Fibroblast of gingiva (primary cell): ENCODE results near the gene LGR5.

Source experiments
- DNase-seq: peaks from one replicate; pipeline ENCODE4 v3.0.0-alpha.2; 2011; ENCODE audit warnings: low read depth

Gene LGR5, protein sequence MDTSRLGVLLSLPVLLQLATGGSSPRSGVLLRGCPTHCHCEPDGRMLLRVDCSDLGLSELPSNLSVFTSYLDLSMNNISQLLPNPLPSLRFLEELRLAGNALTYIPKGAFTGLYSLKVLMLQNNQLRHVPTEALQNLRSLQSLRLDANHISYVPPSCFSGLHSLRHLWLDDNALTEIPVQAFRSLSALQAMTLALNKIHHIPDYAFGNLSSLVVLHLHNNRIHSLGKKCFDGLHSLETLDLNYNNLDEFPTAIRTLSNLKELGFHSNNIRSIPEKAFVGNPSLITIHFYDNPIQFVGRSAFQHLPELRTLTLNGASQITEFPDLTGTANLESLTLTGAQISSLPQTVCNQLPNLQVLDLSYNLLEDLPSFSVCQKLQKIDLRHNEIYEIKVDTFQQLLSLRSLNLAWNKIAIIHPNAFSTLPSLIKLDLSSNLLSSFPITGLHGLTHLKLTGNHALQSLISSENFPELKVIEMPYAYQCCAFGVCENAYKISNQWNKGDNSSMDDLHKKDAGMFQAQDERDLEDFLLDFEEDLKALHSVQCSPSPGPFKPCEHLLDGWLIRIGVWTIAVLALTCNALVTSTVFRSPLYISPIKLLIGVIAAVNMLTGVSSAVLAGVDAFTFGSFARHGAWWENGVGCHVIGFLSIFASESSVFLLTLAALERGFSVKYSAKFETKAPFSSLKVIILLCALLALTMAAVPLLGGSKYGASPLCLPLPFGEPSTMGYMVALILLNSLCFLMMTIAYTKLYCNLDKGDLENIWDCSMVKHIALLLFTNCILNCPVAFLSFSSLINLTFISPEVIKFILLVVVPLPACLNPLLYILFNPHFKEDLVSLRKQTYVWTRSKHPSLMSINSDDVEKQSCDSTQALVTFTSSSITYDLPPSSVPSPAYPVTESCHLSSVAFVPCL

DNA sequence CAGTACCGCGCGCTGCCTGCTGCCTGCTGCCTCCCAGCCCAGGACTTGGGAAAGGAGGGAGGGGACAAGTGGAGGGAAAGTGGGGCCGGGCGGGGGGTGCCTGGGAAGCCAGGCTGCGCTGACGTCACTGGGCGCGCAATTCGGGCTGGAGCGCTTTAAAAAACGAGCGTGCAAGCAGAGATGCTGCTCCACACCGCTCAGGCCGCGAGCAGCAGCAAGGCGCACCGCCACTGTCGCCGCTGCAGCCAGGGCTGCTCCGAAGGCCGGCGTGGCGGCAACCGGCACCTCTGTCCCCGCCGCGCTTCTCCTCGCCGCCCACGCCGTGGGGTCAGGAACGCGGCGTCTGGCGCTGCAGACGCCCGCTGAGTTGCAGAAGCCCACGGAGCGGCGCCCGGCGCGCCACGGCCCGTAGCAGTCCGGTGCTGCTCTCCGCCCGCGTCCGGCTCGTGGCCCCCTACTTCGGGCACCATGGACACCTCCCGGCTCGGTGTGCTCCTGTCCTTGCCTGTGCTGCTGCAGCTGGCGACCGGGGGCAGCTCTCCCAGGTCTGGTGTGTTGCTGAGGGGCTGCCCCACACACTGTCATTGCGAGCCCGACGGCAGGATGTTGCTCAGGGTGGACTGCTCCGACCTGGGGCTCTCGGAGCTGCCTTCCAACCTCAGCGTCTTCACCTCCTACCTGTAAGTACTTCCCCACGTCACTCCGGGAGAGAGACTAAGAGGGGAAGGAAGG is at the start of gene LGR5:
TSS of gene LGR5 (plus strand) at position 186 of the 732 bp plus-strand sequence. CDS start at position 469, 283 bp downstream.
- DNase-seq, result peak; percentile 12

DNA sequence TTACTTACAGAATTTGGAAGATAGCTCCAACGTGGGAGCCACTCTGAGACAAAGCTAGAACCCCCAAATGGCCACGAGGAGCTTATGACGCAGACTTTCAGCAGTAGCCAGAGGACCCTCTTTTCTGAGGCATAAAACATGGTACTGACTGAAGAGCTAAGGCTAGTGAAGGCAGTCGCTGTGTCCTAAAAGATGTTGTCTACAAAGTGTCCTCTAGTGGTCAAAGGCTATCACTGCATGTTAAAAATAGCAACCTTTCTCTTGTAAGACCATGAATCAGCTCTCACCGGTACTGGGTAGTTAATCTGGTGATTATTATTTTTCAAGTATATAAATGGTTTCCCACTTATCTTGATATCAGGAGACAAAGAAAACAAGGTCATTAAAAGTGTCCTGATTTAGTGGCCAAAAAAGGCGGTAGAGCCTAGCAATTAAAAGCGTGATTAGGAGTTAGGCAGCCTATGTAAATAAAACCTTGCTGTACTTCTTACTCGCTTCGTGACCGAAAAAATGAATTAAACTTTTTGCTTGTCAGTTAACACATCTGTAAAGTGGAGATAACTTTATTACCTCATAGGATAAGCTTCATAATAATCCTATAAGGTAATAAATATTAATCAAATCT is 47.0 kb upstream of the LGR5 start:
- peak; percentile 75 for DNase-seq

DNA sequence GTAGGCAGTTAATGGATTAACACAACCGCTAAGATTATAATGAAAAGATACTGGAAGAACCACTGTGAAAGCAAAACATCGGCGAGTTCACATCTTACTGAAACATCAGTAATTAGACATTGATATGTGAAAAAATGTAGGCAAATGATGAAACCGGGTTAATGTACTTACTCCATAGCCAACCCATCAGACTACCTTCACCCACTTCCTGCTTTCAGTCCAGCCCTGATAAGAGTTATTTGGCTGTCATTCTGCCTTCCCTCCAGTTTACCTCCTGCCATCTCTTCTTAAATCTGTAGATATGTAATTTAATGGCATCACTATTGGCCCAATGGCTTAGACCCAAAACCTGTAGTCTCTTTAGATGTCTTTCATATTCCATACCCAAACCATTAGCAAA is 46.0 kb upstream of the LGR5 start:
- DNase-seq, result no peak

DNA sequence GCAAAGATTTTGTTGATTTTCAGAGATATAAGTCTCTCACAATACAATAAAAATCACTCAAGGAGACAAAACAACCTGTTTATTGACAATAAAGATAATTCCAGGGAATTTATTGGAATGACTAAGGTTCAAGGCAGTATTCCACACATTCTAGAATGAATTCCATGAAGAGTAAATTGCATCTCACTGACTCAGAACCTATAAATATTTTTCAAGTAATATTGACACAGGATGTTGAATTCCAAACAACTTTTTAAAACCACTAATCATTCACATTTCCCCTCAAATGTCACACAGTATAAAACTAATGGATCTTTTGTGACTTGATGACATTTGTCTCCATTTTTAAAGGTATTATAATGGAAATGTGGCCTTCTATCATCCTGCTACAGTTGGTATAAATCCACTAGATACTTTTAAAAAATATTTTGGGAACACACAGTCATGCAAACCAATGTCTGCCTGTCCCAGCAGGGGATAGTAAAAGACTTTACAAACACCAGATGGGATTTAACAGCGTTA is 42.1 kb upstream of the LGR5 start:
- DNase-seq, result no peak

DNA sequence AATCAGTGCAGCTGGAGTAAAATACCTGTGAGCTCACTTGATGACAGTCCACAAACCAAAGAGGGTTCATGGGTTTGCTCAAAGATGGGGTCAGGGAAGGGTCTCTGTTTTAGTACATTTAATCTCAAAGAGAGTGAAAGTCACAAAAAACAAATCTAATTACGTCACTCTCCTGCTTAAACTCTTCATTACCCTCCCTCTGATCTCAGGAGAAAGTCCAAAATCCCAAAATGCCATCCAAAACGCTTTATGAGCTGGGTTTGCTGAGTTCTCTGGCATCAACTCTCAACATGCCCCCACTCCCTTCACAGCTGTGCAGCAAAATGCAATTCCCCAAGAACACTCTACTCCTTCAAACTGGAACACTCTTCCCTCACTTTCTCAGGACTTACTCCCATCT is 40.4 kb upstream of the LGR5 start:
- no peak for DNase-seq

DNA sequence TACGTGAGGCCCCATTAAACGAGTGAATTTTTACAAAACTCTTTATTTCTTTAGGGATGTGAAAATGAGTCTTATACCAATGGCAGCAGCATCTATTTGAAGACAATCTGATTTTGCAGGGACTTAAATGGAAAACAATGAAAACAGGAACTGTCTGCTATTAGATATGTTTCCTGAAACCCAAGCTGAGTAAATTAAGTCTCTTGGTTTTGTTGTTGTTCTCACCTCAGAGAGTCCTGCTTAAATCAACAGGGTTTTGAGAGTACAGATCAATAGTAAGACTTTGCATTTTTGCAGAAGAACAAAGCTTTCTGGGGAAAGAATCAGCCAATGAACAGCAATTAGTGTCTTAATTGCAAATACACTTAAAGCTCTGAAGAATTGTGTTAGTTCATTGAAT is 39.1 kb upstream of the LGR5 start:
- no peak for DNase-seq

DNA sequence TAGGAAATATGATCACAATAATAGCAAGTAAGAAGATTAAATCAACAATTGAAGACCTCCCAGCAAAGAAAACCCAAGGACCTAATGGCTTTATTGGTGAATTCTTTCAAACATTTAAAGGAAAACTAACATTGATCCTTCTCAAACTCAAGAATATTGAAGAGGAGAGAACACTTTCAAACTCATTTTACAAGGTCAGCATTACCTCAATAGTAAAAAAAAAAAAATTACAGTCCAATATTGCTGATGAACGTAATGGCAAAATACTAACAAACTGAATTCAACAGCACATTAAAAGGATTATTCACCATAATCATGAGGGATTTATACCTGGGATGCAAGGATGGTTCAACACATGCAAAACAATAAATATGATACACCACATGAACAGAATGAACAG is 33.7 kb upstream of the LGR5 start:
- no peak for DNase-seq

DNA sequence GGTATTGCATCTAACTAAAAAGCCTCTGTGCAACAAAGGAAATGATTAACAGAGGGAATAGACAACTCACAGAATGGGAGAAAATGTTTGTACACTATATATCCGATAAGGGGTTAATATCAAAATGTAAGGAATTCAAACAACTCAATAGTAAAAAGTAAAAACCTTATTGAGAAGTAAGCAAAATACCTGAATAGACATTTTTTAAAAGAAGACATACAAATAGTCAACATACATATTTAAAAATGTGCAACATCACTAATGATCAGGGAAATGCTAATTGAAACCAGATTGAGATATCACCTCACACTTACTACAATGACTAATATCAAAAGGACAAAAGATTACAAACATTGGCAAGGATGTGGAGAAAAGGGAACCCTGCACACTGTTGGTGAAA is 31.9 kb upstream of the LGR5 start:
- no peak for DNase-seq

DNA sequence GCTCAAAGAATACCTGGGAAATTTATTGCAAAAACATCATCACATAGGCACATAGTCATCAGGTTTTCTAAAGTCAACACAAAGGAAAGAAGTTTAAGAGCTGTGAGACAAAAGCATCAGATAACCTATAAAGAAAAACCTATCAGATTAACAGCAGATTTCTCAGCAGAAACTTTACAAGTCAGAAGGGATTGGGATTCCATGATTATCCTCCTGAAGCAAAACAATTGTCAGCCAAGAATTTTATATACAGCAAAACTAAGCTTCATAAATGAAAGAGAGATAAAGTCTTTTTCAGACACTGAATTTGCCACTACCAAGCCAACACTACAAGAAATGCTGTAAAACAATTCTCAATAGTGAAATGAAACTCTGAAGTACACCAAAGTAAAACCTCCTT is 28.8 kb upstream of the LGR5 start:
- DNase-seq, result no peak

DNA sequence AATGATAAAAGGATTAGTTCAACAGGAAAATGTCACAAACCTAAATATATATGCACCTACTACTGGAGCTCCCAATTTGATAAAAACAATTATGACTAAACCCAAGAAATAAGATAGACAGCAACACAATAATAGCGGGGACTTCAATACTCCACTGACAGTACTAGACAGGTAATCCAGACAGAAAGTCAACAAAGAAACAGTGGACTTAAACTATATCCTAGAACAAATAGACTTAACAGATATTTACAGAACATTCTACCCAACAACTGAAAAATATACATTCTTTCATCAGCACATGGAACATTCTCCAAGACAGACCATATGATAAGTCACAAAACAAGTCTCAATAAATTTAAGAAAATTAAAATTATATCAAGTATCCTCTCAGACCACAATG is 28.0 kb upstream of the LGR5 start:
- DNase-seq, result no peak

DNA sequence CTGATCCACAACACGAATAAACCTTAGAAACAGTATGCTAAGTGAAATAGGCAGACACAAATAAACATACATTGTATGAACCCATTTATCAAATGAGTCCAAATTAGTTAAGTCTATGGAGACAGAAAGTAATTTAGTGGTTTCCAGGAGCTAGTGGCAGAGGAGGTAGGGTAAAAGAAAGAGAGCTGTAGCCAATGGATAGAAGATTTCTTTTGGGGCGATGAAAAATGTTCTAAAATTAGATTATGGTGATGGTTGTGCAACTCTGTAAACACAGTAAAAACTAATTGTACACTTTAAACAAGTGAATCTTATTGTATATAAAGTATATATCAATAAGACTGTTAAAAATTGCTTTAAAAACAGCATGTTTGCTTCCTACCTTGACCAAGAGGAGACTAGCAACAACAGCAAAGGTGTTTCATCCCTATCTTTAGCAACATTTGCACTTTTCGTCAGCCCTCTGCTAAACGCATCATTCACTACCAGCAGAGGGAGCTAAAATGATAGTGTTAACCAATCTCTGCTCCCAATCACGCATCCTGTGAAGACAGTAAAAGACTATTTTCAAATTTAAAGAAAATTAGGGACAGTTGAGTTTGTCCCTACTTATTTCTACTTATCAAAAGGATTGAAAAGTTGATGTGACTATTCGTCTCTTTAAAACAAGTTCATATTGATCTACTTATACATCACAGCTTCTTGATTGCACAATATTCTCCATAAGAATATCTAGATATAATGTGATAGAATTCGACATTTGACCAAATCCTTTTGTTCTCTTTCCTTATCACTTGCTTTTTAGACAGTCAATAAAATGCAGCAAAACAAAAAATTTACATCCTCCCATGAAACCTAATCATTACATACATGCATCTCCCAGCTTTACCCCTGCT is 24.0 kb upstream of the LGR5 start:
- DNase-seq, result peak; percentile 47

DNA sequence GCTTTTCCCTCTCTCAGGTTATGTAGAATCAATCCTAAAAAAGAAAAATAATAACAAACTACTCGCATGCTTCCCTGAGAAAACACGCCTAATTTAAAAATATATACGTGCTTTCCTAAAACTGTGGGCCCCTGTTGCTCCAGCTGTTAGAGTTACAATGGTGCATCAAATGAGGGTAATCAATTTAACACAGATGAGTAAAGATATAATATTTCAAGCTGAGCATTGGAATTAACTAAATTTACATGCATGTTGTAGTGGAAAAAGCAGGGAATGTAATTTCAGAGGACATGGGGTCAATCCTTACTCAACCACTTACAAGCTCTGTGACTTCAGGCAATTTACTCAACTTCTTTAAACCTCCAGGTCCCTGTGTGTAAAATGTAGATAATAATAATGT is 22.4 kb upstream of the LGR5 start:
- no peak for DNase-seq

DNA sequence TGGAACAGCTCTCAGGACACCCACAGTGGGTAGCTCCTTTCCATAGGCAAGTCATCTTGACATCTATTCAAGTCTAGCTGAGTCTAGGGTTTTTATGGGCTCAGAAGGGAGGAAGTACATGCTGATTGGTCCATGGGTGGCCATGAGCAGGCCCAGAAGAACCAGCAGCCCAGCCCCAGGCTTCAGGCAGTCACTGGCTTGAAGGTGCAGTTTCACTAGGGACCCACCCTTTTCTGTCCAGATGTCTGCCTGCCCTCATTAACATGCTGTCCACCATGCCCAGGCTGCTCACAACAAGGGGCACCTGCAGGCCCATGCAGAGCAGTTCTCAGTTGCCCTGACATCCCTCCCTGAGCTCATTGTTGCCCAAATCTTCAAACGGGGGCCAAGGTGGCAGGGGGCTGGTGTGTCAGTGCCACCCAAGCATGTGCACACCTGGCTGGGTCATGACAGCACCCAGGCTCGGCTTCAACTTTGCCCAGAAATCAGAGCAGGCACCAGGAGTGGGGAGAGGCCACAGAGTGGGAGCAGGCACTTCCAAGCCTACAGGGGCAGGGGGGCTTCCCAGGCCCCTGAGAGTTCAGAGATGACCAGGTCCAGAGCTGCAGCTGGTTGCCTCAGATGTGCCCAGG is 18.7 kb upstream of the LGR5 start:
- no peak for DNase-seq

DNA sequence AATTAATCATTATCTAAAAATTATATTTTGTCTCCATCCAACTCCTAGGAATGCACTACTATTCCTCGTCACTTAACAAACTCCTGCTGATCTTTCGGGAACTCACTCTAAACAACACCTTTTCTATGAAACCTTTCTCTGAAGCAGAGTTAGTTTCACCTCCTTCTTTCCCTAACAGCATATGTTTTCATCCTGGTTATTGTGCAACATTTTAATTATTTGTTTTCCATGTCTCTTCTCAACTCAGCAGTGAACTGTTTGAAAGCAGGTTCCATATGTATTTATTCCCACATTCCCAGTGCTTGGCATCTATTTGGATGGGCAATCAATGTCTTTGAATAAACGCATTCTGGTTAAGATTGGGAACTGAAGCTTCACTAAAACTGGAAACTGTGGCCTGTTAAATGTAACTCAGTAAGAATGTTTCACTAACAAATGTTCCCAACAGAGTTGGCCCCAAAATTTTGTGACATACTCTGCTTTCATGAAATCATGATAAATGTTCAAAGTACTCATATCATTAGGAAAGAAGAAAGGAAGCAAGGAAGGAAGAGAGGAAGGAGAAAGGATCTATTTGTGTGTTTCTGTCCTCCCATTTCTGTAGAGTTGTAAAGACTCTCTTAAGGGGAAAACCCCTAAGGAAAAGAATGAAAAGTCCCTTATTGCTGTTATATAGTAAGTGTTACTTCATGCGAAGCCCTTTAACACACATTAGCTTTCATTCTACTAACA is 13.9 kb upstream of the LGR5 start:
- no peak for DNase-seq

DNA sequence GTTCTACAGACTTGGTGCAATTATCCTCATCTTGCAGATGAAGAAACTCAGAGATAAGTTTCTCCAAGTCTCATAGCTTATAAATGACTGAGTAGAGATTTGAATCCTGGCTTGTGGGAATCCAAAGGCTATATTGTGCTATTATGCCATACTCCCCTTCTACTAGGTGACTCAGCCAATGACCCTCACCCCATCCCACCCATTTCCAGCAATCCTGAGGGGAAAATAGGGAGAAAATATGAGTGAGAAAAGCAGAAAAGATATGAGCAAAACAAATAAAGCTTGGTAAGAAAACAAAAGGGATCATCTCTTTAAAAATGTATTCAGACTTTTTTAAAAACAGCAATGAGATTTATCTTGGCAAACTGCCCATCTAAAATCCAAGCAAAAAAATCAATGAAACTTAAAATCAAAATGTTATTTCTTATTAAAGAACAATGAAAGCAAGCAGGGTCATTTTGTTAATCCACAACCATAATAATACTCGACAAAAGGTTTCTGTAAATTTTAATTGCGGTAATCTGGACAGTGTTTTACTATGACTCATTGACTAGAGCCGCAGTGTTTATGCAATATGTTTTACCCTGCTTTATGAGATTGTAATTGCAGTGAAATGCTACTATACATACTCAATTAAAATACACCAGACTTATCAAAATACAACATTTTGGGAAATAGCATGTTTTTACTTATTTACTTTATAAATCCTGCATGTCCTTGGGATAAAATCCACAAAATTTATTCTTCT is 13.1 kb upstream of the LGR5 start:
- DNase-seq, result peak; percentile 21

DNA sequence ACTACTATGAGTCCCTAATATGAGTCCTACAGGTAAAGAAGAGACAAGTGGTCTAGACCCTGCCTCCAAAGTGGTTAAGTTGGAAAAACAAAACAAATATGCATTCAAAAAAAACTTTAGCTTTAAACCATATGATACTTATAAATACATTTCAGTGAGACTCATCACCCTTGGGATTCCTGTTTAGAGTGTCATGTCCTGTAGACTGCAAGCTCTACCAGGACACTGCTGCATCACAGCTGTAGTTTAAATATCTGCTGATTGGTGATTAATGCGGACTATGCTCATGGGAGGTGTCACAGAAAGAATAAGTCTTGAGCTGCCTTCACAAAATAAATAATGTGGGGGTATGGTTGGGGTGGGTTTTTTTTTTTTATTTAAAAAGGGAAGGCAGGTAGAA is 8.8 kb upstream of the LGR5 start:
- no peak for DNase-seq

DNA sequence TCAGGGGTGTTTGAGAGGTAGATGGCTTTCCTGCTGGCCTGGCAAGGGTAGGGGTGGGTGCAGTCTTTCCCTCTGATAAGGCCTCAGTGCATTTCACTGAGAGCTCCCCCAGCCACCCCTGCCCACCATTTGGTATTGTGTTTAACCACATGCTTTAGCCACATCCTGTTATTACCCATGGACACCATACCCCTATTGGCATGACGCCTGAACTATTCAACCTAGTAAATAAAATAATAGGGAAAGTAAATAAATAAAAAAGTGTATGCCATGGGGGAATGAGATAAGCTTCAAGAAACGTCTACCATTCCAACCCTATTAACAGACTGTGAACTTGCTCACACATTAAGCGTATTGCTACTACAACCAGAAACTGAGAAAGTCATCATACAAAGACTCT is 7.6 kb upstream of the LGR5 start:
- DNase-seq, result no peak

DNA sequence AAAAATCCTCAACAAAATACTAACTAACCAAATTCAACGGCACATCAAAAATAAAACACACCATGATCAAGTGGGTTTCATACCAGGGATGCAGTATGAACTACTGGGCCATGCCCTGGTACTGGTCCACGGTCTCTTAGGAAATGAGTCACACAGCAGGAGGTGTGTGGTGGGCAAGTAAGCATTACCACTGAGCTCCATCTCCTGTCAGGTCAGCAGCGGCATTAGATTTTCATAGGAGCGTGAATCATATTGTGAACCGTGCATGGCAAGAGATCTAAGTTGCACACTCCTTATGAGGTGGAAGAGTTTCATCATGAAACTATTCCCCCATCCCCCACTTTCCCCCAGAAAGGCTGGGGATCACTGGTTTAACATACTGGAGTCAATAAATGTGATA is 6.7 kb upstream of the LGR5 start:
- no peak for DNase-seq

DNA sequence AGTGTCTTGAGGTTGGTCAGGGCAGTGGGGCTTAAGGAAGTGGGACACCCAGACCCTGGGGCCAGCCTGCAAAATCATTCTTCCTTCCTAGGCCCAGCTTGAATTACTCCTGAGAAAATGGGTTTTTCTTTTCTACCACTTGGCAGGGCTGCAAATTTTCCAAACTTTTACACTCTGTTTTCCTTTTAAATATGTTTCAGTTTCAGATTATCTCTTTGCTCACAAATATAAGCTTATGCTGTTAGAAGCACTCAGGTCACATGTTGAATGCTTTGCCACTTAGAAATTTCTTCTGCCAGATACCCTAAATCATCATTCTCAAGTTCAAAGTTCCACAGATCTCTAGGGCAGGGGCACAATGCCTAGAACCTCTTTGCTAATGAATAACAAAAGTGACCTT is 2.9 kb upstream of the LGR5 start:
- no peak for DNase-seq
